ENCODE results near the gene SARS1. TPM values are rescaled to one million over a fixed set of nuclear protein-coding genes. Genes with fewer than 3 reads are reported as not detected.

The SARS1 gene
- total and polyA plus RNA-seq, 4 donors, result 118 to 212 (median 147) TPM

GRCh38 chr1:109267743-109268300, 54.1 kb downstream of the SARS1 start:
- DNase-seq, result no peak
- peaks cover 0 to 9% (median 2%) of the 10 kb centered on the region in 5 donors for H3K4me1 ChIP-seq (ENCODE audit: control insufficient read depth in 5 of 5, insufficient read depth in 5 of 5, low read length in 5 of 5)
- no peaks in the 10 kb centered on the region for H3K27me3 ChIP-seq (ENCODE audit: control insufficient read depth in 3 of 3, insufficient read depth in 3 of 3, low read length in 2 of 3)
- H3K4me3 ChIP-seq, result no peak overlapping the region
- no peaks in the 10 kb centered on the region for H3K9me3 ChIP-seq (ENCODE audit: control insufficient read depth in 4 of 4, insufficient read depth in 3 of 4, low read length in 3 of 4)
- ATAC-seq (ENCODE audit: insufficient read depth, low FRiP score), result no peak
- H3K36me3 ChIP-seq (ENCODE audit: control insufficient read depth in 4 of 4, insufficient read depth in 4 of 4, low read length in 4 of 4), result peaks cover 0 to 4% (median 2%) of the 10 kb centered on the region in 4 donors
- no peak for TF ChIP-seq CTCF (IDR thresholded peaks at IDR 0.05; ENCODE audit: control extremely low read depth, extremely low read depth)
- no peak overlapping the region for H3K27ac ChIP-seq (ENCODE audit: low read depth in 1 of 2, low read length in 1 of 2)
- H3K9ac ChIP-seq (ENCODE audit: insufficient read depth in 1 of 2, low read length in 2 of 2), result no peak overlapping the region
- WGBS, 2 donors, result 92 to 93% methylated on average over 17 of the region's 17 CpGs

GRCh38 chr1:109268431-109269211, 54.9 kb downstream of the SARS1 start:
- Histone ChIP-seq H3K4me3 (no peak overlapping the region), H3K27ac (ENCODE audit: low read depth in 1 of 2, low read length in 1 of 2) (no peak overlapping the region), H3K27me3 (ENCODE audit: control insufficient read depth in 3 of 3, insufficient read depth in 3 of 3, low read length in 2 of 3) (no peaks in the 10 kb centered on the region), H3K9me3 (ENCODE audit: control insufficient read depth in 4 of 4, insufficient read depth in 3 of 4, low read length in 3 of 4) (no peaks in the 10 kb centered on the region), H3K9ac (ENCODE audit: insufficient read depth in 1 of 2, low read length in 2 of 2) (no peak overlapping the region), H3K36me3 (ENCODE audit: control insufficient read depth in 4 of 4, insufficient read depth in 4 of 4, low read length in 4 of 4) (peaks cover 0 to 4% (median 2%) of the 10 kb centered on the region in 4 donors), H3K4me1 (ENCODE audit: control insufficient read depth in 5 of 5, insufficient read depth in 5 of 5, low read length in 5 of 5) (peaks cover 0 to 17% (median 2%) of the 10 kb centered on the region in 5 donors)
- 93 to 96% methylated on average over 26 to 29 of the region's 29 CpGs for WGBS, 2 donors
- no peak for DNase-seq
- ATAC-seq (ENCODE audit: insufficient read depth, low FRiP score), result no peak
- no peak for TF ChIP-seq CTCF (IDR thresholded peaks at IDR 0.05; ENCODE audit: control extremely low read depth, extremely low read depth)

- H3K4me1 ChIP-seq (ENCODE audit: control insufficient read depth in 5 of 5, insufficient read depth in 5 of 5, low read length in 5 of 5), result peaks cover 0 to 25% (median 0%) of the 10 kb centered on the region in 5 donors
- H3K9ac ChIP-seq (ENCODE audit: insufficient read depth in 1 of 2, low read length in 2 of 2), result no peak overlapping the region
- ATAC-seq (ENCODE audit: insufficient read depth, low FRiP score), result no peak
- no peak overlapping the region for H3K27ac ChIP-seq (ENCODE audit: low read depth in 1 of 2, low read length in 1 of 2)
- H3K36me3 ChIP-seq (ENCODE audit: control insufficient read depth in 4 of 4, insufficient read depth in 4 of 4, low read length in 4 of 4), result peaks cover 0 to 4% (median 2%) of the 10 kb centered on the region in 4 donors
- H3K27me3 ChIP-seq (ENCODE audit: control insufficient read depth in 3 of 3, insufficient read depth in 3 of 3, low read length in 2 of 3), result no peaks in the 10 kb centered on the region
- no peak for TF ChIP-seq CTCF (IDR thresholded peaks at IDR 0.05; ENCODE audit: control extremely low read depth, extremely low read depth)
- DNase-seq, result no peak
- H3K9me3 ChIP-seq (ENCODE audit: control insufficient read depth in 4 of 4, insufficient read depth in 3 of 4, low read length in 3 of 4), result no peaks in the 10 kb centered on the region
- WGBS, 2 donors, result 91 to 93% methylated on average over 33 of the region's 33 CpGs
- no peak overlapping the region for H3K4me3 ChIP-seq
Measured at GRCh38 chr1:109269212-109269980, 55.7 kb downstream of the SARS1 start.
